Lower lobe of right lung (tissue), 2 donors: ENCODE results near the gene FOSB. TPM values are rescaled to one million over a fixed set of nuclear protein-coding genes. Genes with fewer than 3 reads are reported as not detected.
A peak's percentile ranks its signal among the peaks of the same experiment; 100 is the strongest.

ENCODE experiments used
- ATAC-seq, 2 donors: fragments of 200-7000 bp; cut with Tn5 transposase; one replicate each; pipeline ENCODE4 v1.9.1; 2020 to 2022; ENCODE audit warnings: mild to moderate bottlenecking in 2 of 2, moderate library complexity in 2 of 2
- DNase-seq: peaks from one replicate; pipeline ENCODE4 v3.0.0-alpha.2; 2020
- H3K27ac ChIP-seq: fragments of 200-600 bp; one replicate; pipeline ENCODE4 v1.8.0; 2022
- H3K27me3 ChIP-seq: fragments of 200-600 bp; one replicate; pipeline ENCODE4 v1.8.0; 2022; ENCODE audit warnings: low read depth
- H3K36me3 ChIP-seq: fragments of 200-600 bp; one replicate; pipeline ENCODE4 v1.8.0; 2022; ENCODE audit warnings: mild to moderate bottlenecking
- H3K4me1 ChIP-seq: fragments of 200-600 bp; one replicate; pipeline ENCODE4 v1.8.0; 2022
- H3K4me3 ChIP-seq: fragments of 200-600 bp; one replicate; pipeline ENCODE4 v1.8.0; 2022; ENCODE audit warnings: mild to moderate bottlenecking
- H3K9me3 ChIP-seq: fragments of 200-600 bp; one replicate; pipeline ENCODE4 v1.8.0; 2022
- CTCF ChIP-seq: fragments of 200-600 bp; IDR thresholded peaks from one replicate; pipeline ENCODE4 v1.8.0; 2022; ENCODE audit warnings: antibody characterized with exemption, mild to moderate bottlenecking
- intact Hi-C: fragments of 100-400 bp; cut with DNase I; formaldehyde crosslinking; loops from one replicate; pipeline ENCODE4 v1.11.0; 2022
- total RNA-seq: library from RNA; stranded (reverse); fragmentation: NEBNext Ultra II Directional; extraction: Animal tissue kit (Norgen Biotek cat#: 25700); gene quantifications from one replicate; pipeline ENCODE4 v1.2.1, GENCODE V29; 2021
- donor health status: DM: no; HTN: yes; CAD: no; lungs with severe emphysema.

Gene FOSB
- total RNA-seq, 1 donor from 2014 or later: 18.0 TPM

- DNase-seq (no peak), ATAC-seq (peak in 1 of 2 donors; percentile 0)
- H3K27ac ChIP-seq: no peak overlapping the region
- no peaks in the 10 kb centered on the region for H3K36me3 ChIP-seq
- TF ChIP-seq CTCF: no peak
- peaks cover 12% of the 10 kb centered on the region for H3K27me3 ChIP-seq
- H3K9me3 ChIP-seq: no peaks in the 10 kb centered on the region
- no peak overlapping the region for H3K4me3 ChIP-seq
- H3K4me1 ChIP-seq: peaks cover 25% of the 10 kb centered on the region
- intact Hi-C loops: loop anchor here (5.0 kb wide), 1 partner anchor 40 kb away; no protein-coding TSS in a partner anchor
Measured at GRCh38 chr19:45477186-45477585, 9.4 kb downstream of the FOSB start.

- peaks cover 12% of the 10 kb centered on the region for H3K27me3 ChIP-seq
- H3K36me3 ChIP-seq: no peaks in the 10 kb centered on the region
- intact Hi-C loops: loop anchor here (5.0 kb wide), 1 partner anchor 41 kb away; no protein-coding TSS in a partner anchor
- peak overlapping the region; percentile 97 for H3K27ac ChIP-seq
- H3K4me1 ChIP-seq: peaks cover 20% of the 10 kb centered on the region
- TF ChIP-seq CTCF: no peak
- DNase-seq: no peak
- ATAC-seq: peak; percentile 0
- H3K9me3 ChIP-seq: no peaks in the 10 kb centered on the region
- H3K4me3 ChIP-seq: peak overlapping the region; percentile 57
Measured at GRCh38 chr19:45477713-45478453, 10.1 kb downstream of the FOSB start.

GRCh38 chr19:45478454-45479238 lies 10.8 kb downstream of the FOSB start:
- intact Hi-C loops: loop anchor here (5.0 kb wide), 1 partner anchor 41 kb away; no protein-coding TSS in a partner anchor
- Histone ChIP-seq H3K27me3 (peaks cover 8% of the 10 kb centered on the region), H3K27ac (peak overlapping the region; percentile 97), H3K36me3 (no peaks in the 10 kb centered on the region), H3K9me3 (no peaks in the 10 kb centered on the region), H3K4me3 (peak overlapping the region; percentile 57), H3K4me1 (peaks cover 20% of the 10 kb centered on the region)
- DNase-seq (peak; percentile 88), ATAC-seq (peak; percentile 86 to 90)
- TF ChIP-seq CTCF: peak; percentile 96

GRCh38 chr19:45483033-45483432 lies 15.2 kb downstream of the FOSB start:
- Histone ChIP-seq H3K27me3 (no peaks in the 10 kb centered on the region), H3K4me1 (peaks cover 8% of the 10 kb centered on the region), H3K4me3 (no peak overlapping the region), H3K9me3 (no peaks in the 10 kb centered on the region), H3K27ac (no peak overlapping the region), H3K36me3 (no peaks in the 10 kb centered on the region)
- TF ChIP-seq CTCF: no peak
- ATAC-seq (no peak), DNase-seq (no peak)
- intact Hi-C loops: no loop called here

- no peak for TF ChIP-seq CTCF
- ATAC-seq (no peak), DNase-seq (no peak)
- no peak overlapping the region for H3K27ac ChIP-seq
- intact Hi-C loops: no loop called here
- no peak overlapping the region for H3K4me3 ChIP-seq
- peaks cover 4% of the 10 kb centered on the region for H3K4me1 ChIP-seq
- H3K27me3 ChIP-seq: no peaks in the 10 kb centered on the region
- H3K9me3 ChIP-seq: no peaks in the 10 kb centered on the region
- no peaks in the 10 kb centered on the region for H3K36me3 ChIP-seq
Measured at GRCh38 chr19:45484273-45484945, 16.6 kb downstream of the FOSB start.
